Tibial nerve (tissue), 4 donors: ENCODE results near the gene SLIT1. TPM values are rescaled to one million over a fixed set of nuclear protein-coding genes. Genes with fewer than 3 reads are reported as not detected.

Experiments used
- DNase-seq, 2 donors: peaks; one replicate each; pipeline ENCODE4 v3.0.0-alpha.2; 2019; ENCODE audit warnings: low spot score in 2 of 2
- H3K27ac ChIP-seq, 4 donors: fragments of 200-600 bp; sonication (generic) in 3 of 4; one replicate each; pipeline ENCODE4 v1.5.1; 2017 to 2019; ENCODE audit warnings: mild to moderate bottlenecking in 1 of 4
- H3K27me3 ChIP-seq, 2 donors: fragments of 200-600 bp; sonication (generic) in 1 of 2; one replicate each; pipeline versions ENCODE4 v1.5.1 to v1.6.0; 2017 to 2019
- H3K36me3 ChIP-seq, 3 donors: fragments of 200-600 bp; sonication (generic); one replicate each; pipeline ENCODE4 v1.5.1; 2018 to 2019
- H3K4me1 ChIP-seq, 4 donors: fragments of 200-600 bp; sonication (generic) in 3 of 4; one replicate each; pipeline ENCODE4 v1.5.1; 2017 to 2019
- H3K4me3 ChIP-seq, 4 donors: fragments of 200-600 bp; sonication (generic) in 3 of 4; one replicate each; pipeline ENCODE4 v1.5.1; 2017 to 2019; ENCODE audit warnings: mild to moderate bottlenecking in 1 of 4, moderate library complexity in 1 of 4
- H3K9me3 ChIP-seq, 4 donors: fragments of 200-600 bp; sonication (generic) in 3 of 4; one replicate each; pipeline ENCODE4 v1.5.1; 2017 to 2019
- CTCF ChIP-seq, 5 experiments: fragments of 200-600 bp in 3 of 5; fragments of 450-650 bp in 2 of 5; sonication (generic) in 3 of 5; IDR thresholded peaks; one replicate each; pipeline ENCODE4 v1.5.1; 2016 to 2019; ENCODE audit warnings: antibody characterized with exemption in 5 of 5, mild to moderate bottlenecking in 3 of 5, moderate library complexity in 2 of 5
- EP300 ChIP-seq, 2 donors: sonication (generic); formaldehyde crosslinking; IDR thresholded peaks; one replicate each; pipeline ENCODE4 v1.6.1; 2017; ENCODE audit warnings: antibody characterized with exemption in 2 of 2, mild to moderate bottlenecking in 1 of 2
- POLR2A ChIP-seq, 2 donors: fragments of 450-650 bp; IDR thresholded peaks; one replicate each; pipeline ENCODE4 v1.6.1; 2017; ENCODE audit warnings: antibody characterized with exemption in 2 of 2, mild to moderate bottlenecking in 2 of 2, moderate library complexity in 2 of 2
- WGBS, 2 donors: methylation state at CpG; one replicate each; pipeline ENCODE4 v1.1.5; 2018; 5-methylcytosine and 5-hydroxymethylcytosine counted together
- total RNA-seq, 4 donors: library from RNA; depleted of rRNA; stranded (reverse); fragments of >200 nt; gene quantifications; one replicate each; pipeline ENCODE4 v1.1.0, GENCODE V29; 2016

The SLIT1 gene
- total RNA-seq, 4 donors from 2014 or later = 0.78 to 3.1 (median 1.3) TPM

- no peaks in the 10 kb centered on the region for H3K4me1 ChIP-seq
- DNase-seq = no peak
- H3K9me3 ChIP-seq = no peaks in the 10 kb centered on the region
- no peak overlapping the region for H3K27ac ChIP-seq
- no peak for TF ChIP-seq CTCF (IDR thresholded peaks at IDR 0.05)
- TF ChIP-seq EP300 (IDR thresholded peaks at IDR 0.05) = no peak
- TF ChIP-seq POLR2A (IDR thresholded peaks at IDR 0.05) = no peak
- no peak overlapping the region for H3K4me3 ChIP-seq
- peaks cover 0 to 4% (median 0%) of the 10 kb centered on the region in 3 donors for H3K36me3 ChIP-seq
- H3K27me3 ChIP-seq = no peaks in the 10 kb centered on the region
- WGBS, 2 donors = 84 to 86% methylated on average over 3 of the region's 3 CpGs
These were observed 135.5 kb downstream of the SLIT1 start for GRCh38 chr10:97050205-97050745.

- peaks cover 0 to 4% (median 0%) of the 10 kb centered on the region in 3 donors for H3K36me3 ChIP-seq
- no peak overlapping the region for H3K27ac ChIP-seq
- TF ChIP-seq EP300 (IDR thresholded peaks at IDR 0.05) (no peak), CTCF (IDR thresholded peaks at IDR 0.05) (no peak), POLR2A (IDR thresholded peaks at IDR 0.05) (no peak)
- H3K27me3 ChIP-seq = no peaks in the 10 kb centered on the region
- peaks cover 0 to 2% (median 0%) of the 10 kb centered on the region in 4 donors for H3K9me3 ChIP-seq
- WGBS, 2 donors = 82 to 84% methylated on average over 6 to 7 of the region's 7 CpGs
- H3K4me1 ChIP-seq = no peaks in the 10 kb centered on the region
- DNase-seq = no peak
- no peak overlapping the region for H3K4me3 ChIP-seq
These were observed 136.1 kb downstream of the SLIT1 start for GRCh38 chr10:97049670-97050069.

GRCh38 chr10:97048649-97049427 is 136.9 kb downstream of the SLIT1 start:
- Histone ChIP-seq H3K36me3 (no peaks in the 10 kb centered on the region), H3K9me3 (peaks cover 0 to 4% (median 0%) of the 10 kb centered on the region in 4 donors), H3K4me3 (no peak overlapping the region), H3K27ac (no peak overlapping the region), H3K27me3 (no peaks in the 10 kb centered on the region), H3K4me1 (no peaks in the 10 kb centered on the region)
- no peak for DNase-seq
- TF ChIP-seq POLR2A (IDR thresholded peaks at IDR 0.05) (no peak), CTCF (IDR thresholded peaks at IDR 0.05) (no peak), EP300 (IDR thresholded peaks at IDR 0.05) (no peak)
- 86 to 92% methylated on average over 9 to 22 of the region's 23 CpGs for WGBS, 2 donors

GRCh38 chr10:97047788-97048187 is 138.0 kb downstream of the SLIT1 start:
- 87 to 90% methylated on average over 6 to 7 of the region's 9 CpGs for WGBS, 2 donors
- peaks cover 0 to 4% (median 0%) of the 10 kb centered on the region in 4 donors for H3K9me3 ChIP-seq

More at GRCh38 chr10:97047788-97048187, 138.0 kb downstream of the SLIT1 start:
- no peak overlapping the region for H3K4me3 ChIP-seq
- no peak overlapping the region for H3K27ac ChIP-seq
- no peaks in the 10 kb centered on the region for H3K4me1 ChIP-seq
- DNase-seq = no peak
- TF ChIP-seq POLR2A (IDR thresholded peaks at IDR 0.05) (no peak), CTCF (IDR thresholded peaks at IDR 0.05) (no peak), EP300 (IDR thresholded peaks at IDR 0.05) (no peak)
- no peaks in the 10 kb centered on the region for H3K27me3 ChIP-seq
- no peaks in the 10 kb centered on the region for H3K36me3 ChIP-seq
